IPS-15b (cell line): ENCODE results near the gene IQSEC1.

Experiments
- H3K27me3 ChIP-seq: one replicate; pipeline ENCODE4 v1.6.1; 2013; ENCODE audit warnings: low read length; ENCODE audit not compliant: control insufficient read depth, insufficient read depth
- H3K36me3 ChIP-seq: one replicate; pipeline ENCODE4 v1.6.1; 2013; ENCODE audit warnings: low read length; ENCODE audit not compliant: control insufficient read depth, insufficient read depth
- H3K4me1 ChIP-seq: one replicate; pipeline ENCODE4 v1.6.1; 2013; ENCODE audit warnings: mild to moderate bottlenecking, low read length; ENCODE audit not compliant: control insufficient read depth, insufficient read depth
- H3K4me3 ChIP-seq: one replicate; pipeline ENCODE4 v1.5.1; 2013; ENCODE audit warnings: low read depth, low read length
- H3K9ac ChIP-seq: one replicate; pipeline ENCODE4 v1.6.1; 2013; ENCODE audit warnings: low read depth, mild to moderate bottlenecking, low read length
- H3K9me3 ChIP-seq: one replicate; pipeline ENCODE4 v1.6.1; 2013; ENCODE audit warnings: mild to moderate bottlenecking, low read length; ENCODE audit not compliant: control insufficient read depth, insufficient read depth

IQSEC1 gene

DNA sequence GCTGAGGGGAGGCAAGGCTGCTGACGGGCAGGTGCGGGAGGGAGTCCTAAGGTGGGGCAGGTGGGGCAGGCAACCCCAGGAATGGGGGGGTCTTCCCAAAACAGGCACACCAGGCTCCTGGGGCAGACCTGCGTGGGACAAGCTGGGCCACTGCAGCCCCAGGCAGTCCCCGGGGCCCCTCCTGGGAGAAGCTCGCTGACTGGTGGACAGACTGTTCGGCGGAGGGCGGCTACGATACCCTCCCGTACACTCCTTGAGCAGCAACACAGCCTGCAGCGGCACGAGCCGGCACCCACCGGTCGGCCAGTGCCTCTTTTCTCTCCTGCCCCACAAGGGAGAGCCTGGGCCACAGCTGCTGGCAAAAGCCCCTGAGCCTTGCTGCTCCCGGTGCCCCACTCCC is 165.9 kb downstream of the IQSEC1 start:
- no peak overlapping the region for H3K9ac ChIP-seq
- H3K4me3 ChIP-seq: no peak overlapping the region
- H3K27me3 ChIP-seq: no peaks in the 10 kb centered on the region
- no peaks in the 10 kb centered on the region for H3K9me3 ChIP-seq
- peaks cover 27% of the 10 kb centered on the region for H3K36me3 ChIP-seq
- no peaks in the 10 kb centered on the region for H3K4me1 ChIP-seq

DNA sequence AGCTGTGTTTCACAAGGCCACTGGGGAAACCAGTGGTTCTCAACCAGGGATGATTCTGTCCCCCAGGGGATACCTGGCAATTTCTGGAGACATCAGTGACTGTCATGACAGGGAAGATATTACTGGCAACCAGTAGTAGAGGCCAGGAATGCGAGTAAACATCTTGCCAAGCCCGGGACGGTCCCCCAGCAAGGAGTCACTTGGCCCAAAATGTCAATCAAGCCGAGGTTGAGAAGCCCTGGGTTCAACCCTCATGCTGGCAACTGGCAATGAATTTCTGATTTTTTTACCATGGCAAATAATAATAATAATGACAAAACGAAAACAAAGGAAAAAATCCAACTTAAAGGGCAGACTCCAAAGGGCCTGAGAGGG is 166.3 kb downstream of the IQSEC1 start:
- H3K9ac ChIP-seq: no peak overlapping the region

DNA sequence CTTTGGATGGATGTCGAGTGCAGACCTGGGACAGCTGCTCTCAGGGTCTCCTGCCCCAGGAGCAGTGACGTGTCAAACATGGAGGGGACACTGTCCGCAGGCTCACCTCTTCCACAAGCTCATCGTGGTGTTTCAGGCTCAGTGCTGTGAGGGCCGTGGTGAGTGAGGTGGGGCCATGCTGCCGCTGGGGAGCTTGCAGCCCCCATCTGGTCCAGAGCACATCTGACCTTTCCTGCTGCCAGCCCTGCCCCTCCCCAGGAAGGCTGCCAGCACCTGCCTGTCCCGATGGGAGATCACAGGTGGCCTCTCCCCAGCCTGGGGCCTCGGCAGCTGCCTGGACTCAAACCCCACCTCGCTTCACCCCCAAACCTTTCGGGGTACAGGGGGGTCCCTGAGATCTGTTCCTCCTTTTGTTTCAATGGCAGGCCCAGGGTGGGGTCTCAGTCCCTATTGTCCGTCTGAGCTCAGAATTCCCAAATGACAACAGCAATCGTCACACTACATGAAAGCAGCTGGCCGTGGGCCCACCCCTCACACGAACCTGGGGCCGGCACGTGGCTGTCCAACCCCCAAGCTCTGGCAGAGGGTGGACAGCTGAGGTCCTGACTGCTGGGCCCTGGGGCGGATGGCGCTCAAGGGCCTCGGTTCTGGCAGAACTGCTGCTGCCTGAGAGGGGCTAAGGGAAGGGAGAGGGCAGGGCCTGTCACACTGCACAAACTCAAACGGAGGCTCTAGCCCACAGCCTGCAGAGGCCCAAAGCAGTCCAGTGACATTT is 166.9 kb downstream of the IQSEC1 start:
- H3K36me3 ChIP-seq: peaks cover 27% of the 10 kb centered on the region
- H3K27me3 ChIP-seq: no peaks in the 10 kb centered on the region
- no peak overlapping the region for H3K9ac ChIP-seq
- H3K4me3 ChIP-seq: no peak overlapping the region
- H3K4me1 ChIP-seq: no peaks in the 10 kb centered on the region
- no peaks in the 10 kb centered on the region for H3K9me3 ChIP-seq

More for the DNA sequence above, 166.3 kb downstream of the IQSEC1 start:
- H3K9me3 ChIP-seq: no peaks in the 10 kb centered on the region
- peaks cover 27% of the 10 kb centered on the region for H3K36me3 ChIP-seq
- no peaks in the 10 kb centered on the region for H3K4me1 ChIP-seq
- H3K27me3 ChIP-seq: no peaks in the 10 kb centered on the region
- H3K4me3 ChIP-seq: no peak overlapping the region

DNA sequence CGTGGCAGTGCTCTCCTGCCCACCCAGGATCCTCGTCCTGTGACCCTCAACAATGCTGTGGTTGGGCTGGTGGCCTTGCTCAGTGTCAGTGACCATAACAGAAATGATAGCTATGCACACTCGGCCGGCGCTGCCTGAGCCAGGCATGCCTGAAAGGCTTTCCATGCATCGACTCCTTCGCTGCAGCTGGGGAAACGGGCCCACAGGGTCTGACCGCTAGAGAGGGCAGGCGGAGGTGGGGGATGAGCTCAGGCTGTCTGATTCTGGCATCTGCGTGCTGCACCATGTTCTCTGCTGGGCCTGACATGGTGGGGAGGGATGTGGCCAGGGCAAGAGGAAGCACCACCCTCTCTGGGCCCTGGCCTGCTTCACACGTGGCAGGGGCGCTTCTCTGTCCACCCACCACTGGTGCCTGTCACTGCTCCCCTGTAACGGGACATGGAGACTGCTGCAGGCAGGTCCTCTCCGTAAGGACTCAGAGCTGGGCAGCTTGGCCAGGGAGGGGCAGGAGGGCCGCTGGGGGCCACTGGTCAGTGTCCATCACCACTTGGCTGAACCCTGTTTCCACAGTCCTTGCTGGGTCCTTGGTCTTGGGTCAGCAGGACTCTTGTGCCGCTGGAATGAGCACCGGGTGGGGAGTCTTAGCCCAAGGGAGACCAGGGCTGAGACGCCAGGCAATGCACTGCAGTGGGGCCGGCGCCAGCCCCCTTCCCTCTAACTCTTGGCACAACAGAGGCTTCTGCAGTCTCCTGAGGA is 167.7 kb downstream of the IQSEC1 start:
- peaks cover 33% of the 10 kb centered on the region for H3K36me3 ChIP-seq
- no peaks in the 10 kb centered on the region for H3K4me1 ChIP-seq
- H3K27me3 ChIP-seq: no peaks in the 10 kb centered on the region
- no peak overlapping the region for H3K9ac ChIP-seq
- no peak overlapping the region for H3K4me3 ChIP-seq
- no peaks in the 10 kb centered on the region for H3K9me3 ChIP-seq

DNA sequence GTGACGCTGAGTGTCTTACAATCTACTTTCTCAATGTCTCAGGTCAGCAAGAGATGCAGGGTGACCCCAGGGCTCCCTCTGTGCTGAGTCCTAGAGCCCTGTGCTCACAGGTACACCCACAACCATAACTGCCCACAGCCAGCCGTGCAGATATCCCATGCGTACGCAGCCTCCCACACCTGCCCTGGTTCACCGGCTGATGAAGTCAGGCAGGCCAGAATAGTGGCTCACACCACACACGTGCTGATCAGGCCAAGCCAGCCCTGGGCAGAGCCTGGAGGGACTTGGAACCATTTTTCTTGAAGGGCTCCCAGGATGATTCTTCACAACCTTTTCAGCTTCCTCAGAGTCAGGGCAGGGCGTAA is 168.3 kb downstream of the IQSEC1 start:
- Histone ChIP-seq H3K27me3 (no peaks in the 10 kb centered on the region), H3K9me3 (no peaks in the 10 kb centered on the region), H3K4me1 (no peaks in the 10 kb centered on the region), H3K36me3 (peaks cover 34% of the 10 kb centered on the region), H3K9ac (no peak overlapping the region), H3K4me3 (no peak overlapping the region)

DNA sequence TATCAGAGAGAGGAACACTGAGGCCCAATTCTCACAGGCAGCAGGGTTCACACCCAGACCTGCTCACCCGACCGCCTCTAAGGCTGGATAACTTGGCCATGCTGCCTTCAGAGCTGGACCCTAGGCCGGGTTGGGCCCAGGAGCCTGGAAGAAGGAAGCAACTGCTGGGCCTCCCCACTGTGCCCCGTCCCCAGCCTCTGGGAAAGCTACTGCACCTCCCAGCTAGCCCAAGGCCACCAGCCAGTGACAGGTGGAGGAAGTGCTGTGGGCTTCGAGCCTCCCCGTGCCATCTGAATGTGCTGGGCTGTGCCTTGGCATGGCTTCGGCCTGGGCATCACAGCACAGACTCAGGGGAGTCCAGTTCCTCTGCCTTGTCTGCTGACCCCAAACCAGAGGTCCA is 169.3 kb downstream of the IQSEC1 start:
- H3K4me1 ChIP-seq: no peaks in the 10 kb centered on the region
- no peaks in the 10 kb centered on the region for H3K27me3 ChIP-seq
- no peak overlapping the region for H3K9ac ChIP-seq
- no peaks in the 10 kb centered on the region for H3K9me3 ChIP-seq
- no peak overlapping the region for H3K4me3 ChIP-seq
- peaks cover 25% of the 10 kb centered on the region for H3K36me3 ChIP-seq

DNA sequence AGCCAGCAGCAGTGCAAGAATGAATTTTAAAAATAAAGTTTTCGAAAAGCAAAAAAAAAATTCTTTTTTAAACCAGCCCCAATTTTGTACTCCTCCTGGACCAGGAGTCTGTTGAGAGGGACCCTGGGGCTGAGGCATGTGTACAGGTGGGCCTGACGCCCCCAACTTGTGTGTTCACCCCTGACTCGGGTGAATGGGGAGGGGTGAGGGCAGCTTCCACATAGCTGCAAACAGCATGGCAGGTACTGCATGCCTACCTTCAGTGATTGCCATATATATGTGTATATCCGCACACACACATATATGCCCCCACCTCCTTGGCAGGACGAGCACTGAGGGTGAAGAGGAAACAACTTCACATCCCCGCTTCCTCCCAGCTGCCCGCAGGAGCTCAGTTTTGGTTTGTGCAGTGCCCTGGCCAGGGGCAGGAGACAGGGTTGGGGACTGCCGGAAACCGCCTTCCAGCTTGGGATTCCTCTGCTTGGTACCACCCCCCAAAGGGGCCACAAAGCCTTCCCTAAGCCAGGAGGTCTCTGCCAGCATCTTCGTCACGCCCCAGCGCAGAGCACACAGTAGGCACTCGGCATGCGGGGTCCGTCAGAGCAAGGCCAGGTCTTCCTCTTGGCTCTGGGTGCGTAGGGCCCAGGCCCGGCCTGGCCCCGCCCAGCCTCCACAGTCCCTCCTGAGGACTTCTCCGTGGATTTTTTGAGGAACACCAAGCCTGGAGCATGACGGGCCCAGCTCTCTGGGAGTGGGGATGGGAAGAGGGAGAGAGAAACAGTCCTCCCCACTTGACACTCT is 170.0 kb downstream of the IQSEC1 start:
- H3K4me3 ChIP-seq: no peak overlapping the region
- H3K9me3 ChIP-seq: no peaks in the 10 kb centered on the region
- H3K4me1 ChIP-seq: no peaks in the 10 kb centered on the region
- no peak overlapping the region for H3K9ac ChIP-seq
- no peaks in the 10 kb centered on the region for H3K27me3 ChIP-seq
- H3K36me3 ChIP-seq: peaks cover 21% of the 10 kb centered on the region

DNA sequence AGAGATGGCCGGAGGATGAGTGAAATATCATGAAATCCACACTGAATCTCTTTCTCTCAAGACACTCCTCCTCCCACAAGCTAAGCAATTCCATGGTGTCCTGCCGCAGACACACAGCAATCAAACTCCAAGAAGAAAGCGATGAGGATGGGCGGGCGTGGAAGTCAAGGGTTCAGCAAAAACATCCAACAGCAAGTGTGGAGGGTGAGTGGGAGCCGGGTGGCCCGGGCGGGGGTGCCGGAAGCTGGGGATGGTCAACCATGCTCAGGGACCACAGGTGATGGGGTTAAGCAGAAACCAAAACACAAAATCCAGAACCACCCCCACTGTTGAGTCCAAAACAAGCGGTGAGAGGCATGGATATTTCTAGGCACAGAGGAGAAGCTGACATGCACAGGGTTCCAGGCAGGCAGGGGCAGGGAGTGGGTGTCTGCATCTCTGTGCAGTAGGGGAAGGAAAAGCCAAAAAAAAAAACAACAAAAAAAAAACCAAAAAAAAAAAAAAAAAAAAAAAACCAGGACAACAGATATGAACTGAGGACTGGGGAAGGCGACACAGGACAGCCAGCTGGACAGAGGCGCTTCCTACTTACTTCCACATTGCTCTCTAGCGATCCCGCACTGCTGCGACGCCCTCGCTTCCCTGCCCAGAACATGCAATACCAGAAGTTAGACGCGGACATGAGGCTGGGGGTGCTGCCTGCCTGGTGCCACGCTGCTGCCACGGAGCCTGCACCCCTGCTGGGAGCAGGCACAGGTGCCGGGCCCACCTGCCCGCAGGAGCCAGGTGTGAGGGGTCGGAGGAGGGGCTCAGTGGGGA is 170.8 kb downstream of the IQSEC1 start:
- Histone ChIP-seq H3K27me3 (no peaks in the 10 kb centered on the region), H3K4me3 (no peak overlapping the region), H3K9me3 (no peaks in the 10 kb centered on the region), H3K4me1 (no peaks in the 10 kb centered on the region), H3K9ac (no peak overlapping the region), H3K36me3 (peaks cover 21% of the 10 kb centered on the region)

DNA sequence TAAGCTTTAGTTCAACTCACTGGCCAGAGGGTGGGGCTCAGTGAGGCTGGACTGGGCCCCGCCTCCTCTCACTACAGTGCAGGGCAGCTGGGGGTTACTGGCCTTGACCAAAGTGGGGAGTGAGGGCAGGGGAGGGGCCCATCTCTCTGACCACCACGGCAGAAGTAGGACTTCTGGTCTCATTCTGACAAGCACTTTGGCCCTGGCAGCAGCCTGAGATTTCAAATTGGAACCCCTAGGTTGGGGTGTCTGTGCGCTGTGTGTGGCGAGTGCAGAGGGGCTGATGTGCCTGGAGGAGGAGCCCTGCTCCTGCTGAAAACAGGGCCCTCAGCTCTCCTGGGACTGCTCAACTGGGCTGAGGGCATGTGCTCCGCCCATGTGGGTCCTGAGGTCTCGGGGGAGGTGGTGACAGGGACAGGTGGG is 171.6 kb downstream of the IQSEC1 start:
- peaks cover 18% of the 10 kb centered on the region for H3K36me3 ChIP-seq

DNA sequence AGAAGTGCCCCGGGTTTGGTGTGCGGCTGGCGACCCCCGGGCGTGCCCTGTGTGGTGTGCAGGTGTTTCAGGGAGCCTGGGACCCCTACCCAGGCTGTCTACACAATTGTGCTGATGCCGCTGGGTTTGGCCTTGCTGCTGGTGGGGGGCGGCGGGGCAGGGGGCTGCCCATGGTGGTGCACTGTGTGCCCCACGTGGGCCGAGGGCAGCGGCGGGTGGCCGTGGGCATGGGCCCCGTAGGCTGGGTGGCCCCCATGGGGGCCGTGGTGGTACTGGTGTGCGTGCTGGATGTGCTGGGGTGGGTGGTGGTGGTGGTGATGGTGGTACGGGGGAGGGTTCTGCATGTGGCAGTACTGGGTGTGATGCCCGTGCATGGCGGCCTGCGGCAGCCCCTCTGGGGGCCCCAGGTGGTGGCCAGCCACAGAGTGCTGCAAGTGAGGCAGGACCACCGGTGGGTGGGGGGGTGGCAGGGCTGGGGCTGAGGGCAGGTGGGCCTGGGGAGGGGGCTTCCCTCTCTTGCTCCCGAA is 172.3 kb downstream of the IQSEC1 start:
- Histone ChIP-seq H3K36me3 (peaks cover 13% of the 10 kb centered on the region), H3K27me3 (no peaks in the 10 kb centered on the region), H3K4me3 (no peak overlapping the region), H3K9me3 (no peaks in the 10 kb centered on the region), H3K4me1 (no peaks in the 10 kb centered on the region), H3K9ac (no peak overlapping the region)

More for the DNA sequence above, 171.6 kb downstream of the IQSEC1 start:
- no peak overlapping the region for H3K9ac ChIP-seq
- H3K27me3 ChIP-seq: no peaks in the 10 kb centered on the region
- H3K4me1 ChIP-seq: no peaks in the 10 kb centered on the region
- H3K4me3 ChIP-seq: no peak overlapping the region
- no peaks in the 10 kb centered on the region for H3K9me3 ChIP-seq
